GM23248 (cell line): ENCODE data around the gene PTGR2.

ENCODE experiments used
- EZH2 ChIP-seq: fragments of 200-600 bp; sonication (generic); IDR thresholded peaks from 2 replicates; pipeline ENCODE4 v1.6.1; 2018; ENCODE audit warnings: antibody characterized with exemption, mild to moderate bottlenecking; ENCODE audit not compliant: insufficient read depth, poor library complexity, severe bottlenecking
- EZH2phosphoT487 ChIP-seq: fragments of 200-600 bp; sonication (generic); IDR thresholded peaks from 2 replicates; pipeline ENCODE4 v1.6.1; 2018; ENCODE audit warnings: antibody characterized with exemption, moderate library complexity, mild to moderate bottlenecking, low read depth; ENCODE audit not compliant: insufficient read depth

DNA sequence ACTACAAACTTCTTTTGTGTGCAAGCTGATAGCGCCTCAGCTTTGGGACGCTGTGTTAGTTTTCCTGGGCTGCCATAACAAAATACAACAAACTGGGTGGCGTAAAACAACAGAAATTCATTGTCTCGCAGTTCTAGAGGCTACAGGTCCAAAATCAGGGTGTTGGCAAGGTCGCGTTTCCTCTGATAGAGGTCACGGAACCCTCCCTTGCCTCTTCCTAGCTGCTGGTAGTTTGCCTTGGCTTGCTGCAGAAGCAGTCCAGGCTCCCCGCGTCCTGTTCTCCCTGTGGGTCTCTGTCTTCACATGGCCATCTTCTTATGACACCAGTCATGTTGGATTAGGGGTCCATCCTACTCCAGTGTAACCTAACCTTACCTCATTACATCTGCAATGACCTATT lies 32.8 kb upstream of the PTGR2 start:
- TF ChIP-seq EZH2phosphoT487: no peak
- no peak for TF ChIP-seq EZH2
